ENCODE measurements around the gene B4GALNT3.

B4GALNT3 gene

GRCh38 chr12:601976-602699, 142.4 kb downstream of the B4GALNT3 start:
- no peaks in the 10 kb centered on the region for H3K4me1 ChIP-seq (ENCODE audit: control insufficient read depth in 1 of 2, insufficient read depth in 2 of 2, low read length in 2 of 2)
- no peak overlapping the region for H3K4me3 ChIP-seq (ENCODE audit: low read depth in 1 of 2, low read length in 2 of 2)
- H3K36me3 ChIP-seq (ENCODE audit: control insufficient read depth in 1 of 2, insufficient read depth in 2 of 2, low read length in 2 of 2): no peaks in the 10 kb centered on the region
- H3K27ac ChIP-seq (ENCODE audit: low read depth, low read length): no peak overlapping the region
- no peaks in the 10 kb centered on the region for H3K27me3 ChIP-seq (ENCODE audit: control insufficient read depth in 1 of 2, insufficient read depth in 2 of 2, low read length in 2 of 2)
- H3K9me3 ChIP-seq (ENCODE audit: control insufficient read depth in 1 of 2, low read length in 2 of 2): no peaks in the 10 kb centered on the region
- H3K9ac ChIP-seq (ENCODE audit: low read depth in 1 of 2, low read length in 2 of 2): no peak overlapping the region

GRCh38 chr12:602700-603068, 142.9 kb downstream of the B4GALNT3 start:
- Histone ChIP-seq H3K36me3 (ENCODE audit: control insufficient read depth in 1 of 2, insufficient read depth in 2 of 2, low read length in 2 of 2) (no peaks in the 10 kb centered on the region), H3K4me1 (ENCODE audit: control insufficient read depth in 1 of 2, insufficient read depth in 2 of 2, low read length in 2 of 2) (no peaks in the 10 kb centered on the region)

GRCh38 chr12:604956-605355, 145.2 kb downstream of the B4GALNT3 start:
- no peak overlapping the region for H3K4me3 ChIP-seq (ENCODE audit: low read depth in 1 of 2, low read length in 2 of 2)
- H3K9ac ChIP-seq (ENCODE audit: low read depth in 1 of 2, low read length in 2 of 2): no peak overlapping the region
- H3K36me3 ChIP-seq (ENCODE audit: control insufficient read depth in 1 of 2, insufficient read depth in 2 of 2, low read length in 2 of 2): no peaks in the 10 kb centered on the region
- H3K9me3 ChIP-seq (ENCODE audit: control insufficient read depth in 1 of 2, low read length in 2 of 2): no peaks in the 10 kb centered on the region
- no peak overlapping the region for H3K27ac ChIP-seq (ENCODE audit: low read depth, low read length)
- H3K27me3 ChIP-seq (ENCODE audit: control insufficient read depth in 1 of 2, insufficient read depth in 2 of 2, low read length in 2 of 2): no peaks in the 10 kb centered on the region
- H3K4me1 ChIP-seq (ENCODE audit: control insufficient read depth in 1 of 2, insufficient read depth in 2 of 2, low read length in 2 of 2): peaks cover 2 to 3% of the 10 kb centered on the region in 2 donors

More at GRCh38 chr12:602700-603068, 142.9 kb downstream of the B4GALNT3 start:
- Histone ChIP-seq H3K9me3 (ENCODE audit: control insufficient read depth in 1 of 2, low read length in 2 of 2) (no peaks in the 10 kb centered on the region), H3K27me3 (ENCODE audit: control insufficient read depth in 1 of 2, insufficient read depth in 2 of 2, low read length in 2 of 2) (no peaks in the 10 kb centered on the region), H3K4me3 (ENCODE audit: low read depth in 1 of 2, low read length in 2 of 2) (no peak overlapping the region), H3K27ac (ENCODE audit: low read depth, low read length) (no peak overlapping the region), H3K9ac (ENCODE audit: low read depth in 1 of 2, low read length in 2 of 2) (no peak overlapping the region)

GRCh38 chr12:607541-608001, 147.8 kb downstream of the B4GALNT3 start:
- H3K27ac ChIP-seq (ENCODE audit: low read depth, low read length): no peak overlapping the region
- no peaks in the 10 kb centered on the region for H3K9me3 ChIP-seq (ENCODE audit: control insufficient read depth in 1 of 2, low read length in 2 of 2)
- H3K27me3 ChIP-seq (ENCODE audit: control insufficient read depth in 1 of 2, insufficient read depth in 2 of 2, low read length in 2 of 2): no peaks in the 10 kb centered on the region
- no peak overlapping the region for H3K4me3 ChIP-seq (ENCODE audit: low read depth in 1 of 2, low read length in 2 of 2)
- H3K9ac ChIP-seq (ENCODE audit: low read depth in 1 of 2, low read length in 2 of 2): no peak overlapping the region
- H3K36me3 ChIP-seq (ENCODE audit: control insufficient read depth in 1 of 2, insufficient read depth in 2 of 2, low read length in 2 of 2): no peaks in the 10 kb centered on the region
- H3K4me1 ChIP-seq (ENCODE audit: control insufficient read depth in 1 of 2, insufficient read depth in 2 of 2, low read length in 2 of 2): peaks cover 8% of the 10 kb centered on the region in 2 donors

GRCh38 chr12:608413-608812, 148.7 kb downstream of the B4GALNT3 start:
- Histone ChIP-seq H3K9me3 (ENCODE audit: control insufficient read depth in 1 of 2, low read length in 2 of 2) (no peaks in the 10 kb centered on the region), H3K27me3 (ENCODE audit: control insufficient read depth in 1 of 2, insufficient read depth in 2 of 2, low read length in 2 of 2) (no peaks in the 10 kb centered on the region), H3K36me3 (ENCODE audit: control insufficient read depth in 1 of 2, insufficient read depth in 2 of 2, low read length in 2 of 2) (no peaks in the 10 kb centered on the region), H3K4me3 (ENCODE audit: low read depth in 1 of 2, low read length in 2 of 2) (no peak overlapping the region), H3K4me1 (ENCODE audit: control insufficient read depth in 1 of 2, insufficient read depth in 2 of 2, low read length in 2 of 2) (peaks cover 8% of the 10 kb centered on the region in 2 donors), H3K27ac (ENCODE audit: low read depth, low read length) (no peak overlapping the region), H3K9ac (ENCODE audit: low read depth in 1 of 2, low read length in 2 of 2) (no peak overlapping the region)

GRCh38 chr12:608921-609320, 149.2 kb downstream of the B4GALNT3 start:
- no peak overlapping the region for H3K9ac ChIP-seq (ENCODE audit: low read depth in 1 of 2, low read length in 2 of 2)
- H3K27me3 ChIP-seq (ENCODE audit: control insufficient read depth in 1 of 2, insufficient read depth in 2 of 2, low read length in 2 of 2): no peaks in the 10 kb centered on the region
- no peaks in the 10 kb centered on the region for H3K9me3 ChIP-seq (ENCODE audit: control insufficient read depth in 1 of 2, low read length in 2 of 2)
- H3K4me3 ChIP-seq (ENCODE audit: low read depth in 1 of 2, low read length in 2 of 2): no peak overlapping the region
- no peak overlapping the region for H3K27ac ChIP-seq (ENCODE audit: low read depth, low read length)
- no peaks in the 10 kb centered on the region for H3K36me3 ChIP-seq (ENCODE audit: control insufficient read depth in 1 of 2, insufficient read depth in 2 of 2, low read length in 2 of 2)
- H3K4me1 ChIP-seq (ENCODE audit: control insufficient read depth in 1 of 2, insufficient read depth in 2 of 2, low read length in 2 of 2): peaks cover 8% of the 10 kb centered on the region in 2 donors

- H3K4me3 ChIP-seq (ENCODE audit: low read depth in 1 of 2, low read length in 2 of 2): no peak overlapping the region
- no peak overlapping the region for H3K9ac ChIP-seq (ENCODE audit: low read depth in 1 of 2, low read length in 2 of 2)
- H3K36me3 ChIP-seq (ENCODE audit: control insufficient read depth in 1 of 2, insufficient read depth in 2 of 2, low read length in 2 of 2): no peaks in the 10 kb centered on the region
- H3K27ac ChIP-seq (ENCODE audit: low read depth, low read length): no peak overlapping the region
- H3K9me3 ChIP-seq (ENCODE audit: control insufficient read depth in 1 of 2, low read length in 2 of 2): no peaks in the 10 kb centered on the region
- no peaks in the 10 kb centered on the region for H3K27me3 ChIP-seq (ENCODE audit: control insufficient read depth in 1 of 2, insufficient read depth in 2 of 2, low read length in 2 of 2)
- H3K4me1 ChIP-seq (ENCODE audit: control insufficient read depth in 1 of 2, insufficient read depth in 2 of 2, low read length in 2 of 2): peaks cover 8% of the 10 kb centered on the region in 2 donors
Measured at GRCh38 chr12:611721-612120, 152.0 kb downstream of the B4GALNT3 start.

GRCh38 chr12:612293-612692, 152.6 kb downstream of the B4GALNT3 start:
- Histone ChIP-seq H3K9ac (ENCODE audit: low read depth in 1 of 2, low read length in 2 of 2) (no peak overlapping the region), H3K36me3 (ENCODE audit: control insufficient read depth in 1 of 2, insufficient read depth in 2 of 2, low read length in 2 of 2) (no peaks in the 10 kb centered on the region), H3K27me3 (ENCODE audit: control insufficient read depth in 1 of 2, insufficient read depth in 2 of 2, low read length in 2 of 2) (no peaks in the 10 kb centered on the region), H3K4me1 (ENCODE audit: control insufficient read depth in 1 of 2, insufficient read depth in 2 of 2, low read length in 2 of 2) (peaks cover 8% of the 10 kb centered on the region in 2 donors), H3K4me3 (ENCODE audit: low read depth in 1 of 2, low read length in 2 of 2) (no peak overlapping the region), H3K27ac (ENCODE audit: low read depth, low read length) (no peak overlapping the region), H3K9me3 (ENCODE audit: control insufficient read depth in 1 of 2, low read length in 2 of 2) (no peaks in the 10 kb centered on the region)

- H3K27me3 ChIP-seq (ENCODE audit: control insufficient read depth in 1 of 2, insufficient read depth in 2 of 2, low read length in 2 of 2): no peaks in the 10 kb centered on the region
- H3K4me1 ChIP-seq (ENCODE audit: control insufficient read depth in 1 of 2, insufficient read depth in 2 of 2, low read length in 2 of 2): peaks cover 8% of the 10 kb centered on the region in 2 donors
- no peak overlapping the region for H3K27ac ChIP-seq (ENCODE audit: low read depth, low read length)
- H3K36me3 ChIP-seq (ENCODE audit: control insufficient read depth in 1 of 2, insufficient read depth in 2 of 2, low read length in 2 of 2): no peaks in the 10 kb centered on the region
- H3K9me3 ChIP-seq (ENCODE audit: control insufficient read depth in 1 of 2, low read length in 2 of 2): no peaks in the 10 kb centered on the region
- no peak overlapping the region for H3K9ac ChIP-seq (ENCODE audit: low read depth in 1 of 2, low read length in 2 of 2)
- no peak overlapping the region for H3K4me3 ChIP-seq (ENCODE audit: low read depth in 1 of 2, low read length in 2 of 2)
Measured at GRCh38 chr12:612886-613285, 153.1 kb downstream of the B4GALNT3 start.

All from duodenal mucosa (tissue), 2 donors.